AG08395 (cell line): ENCODE results near the gene OST4.

Experiments used
- DNase-seq: peaks from one replicate; pipeline ENCODE4 v3.0.0; 2012; ENCODE audit warnings: mixed read lengths, low spot score

OST4 gene

GRCh38 chr2:27093430-27094352 lies 22.2 kb upstream of the OST4 start:
- DNase-seq, result no peak

GRCh38 chr2:27092696-27093429 lies 21.4 kb upstream of the OST4 start:
- peak; percentile 29 for DNase-seq

DNA sequence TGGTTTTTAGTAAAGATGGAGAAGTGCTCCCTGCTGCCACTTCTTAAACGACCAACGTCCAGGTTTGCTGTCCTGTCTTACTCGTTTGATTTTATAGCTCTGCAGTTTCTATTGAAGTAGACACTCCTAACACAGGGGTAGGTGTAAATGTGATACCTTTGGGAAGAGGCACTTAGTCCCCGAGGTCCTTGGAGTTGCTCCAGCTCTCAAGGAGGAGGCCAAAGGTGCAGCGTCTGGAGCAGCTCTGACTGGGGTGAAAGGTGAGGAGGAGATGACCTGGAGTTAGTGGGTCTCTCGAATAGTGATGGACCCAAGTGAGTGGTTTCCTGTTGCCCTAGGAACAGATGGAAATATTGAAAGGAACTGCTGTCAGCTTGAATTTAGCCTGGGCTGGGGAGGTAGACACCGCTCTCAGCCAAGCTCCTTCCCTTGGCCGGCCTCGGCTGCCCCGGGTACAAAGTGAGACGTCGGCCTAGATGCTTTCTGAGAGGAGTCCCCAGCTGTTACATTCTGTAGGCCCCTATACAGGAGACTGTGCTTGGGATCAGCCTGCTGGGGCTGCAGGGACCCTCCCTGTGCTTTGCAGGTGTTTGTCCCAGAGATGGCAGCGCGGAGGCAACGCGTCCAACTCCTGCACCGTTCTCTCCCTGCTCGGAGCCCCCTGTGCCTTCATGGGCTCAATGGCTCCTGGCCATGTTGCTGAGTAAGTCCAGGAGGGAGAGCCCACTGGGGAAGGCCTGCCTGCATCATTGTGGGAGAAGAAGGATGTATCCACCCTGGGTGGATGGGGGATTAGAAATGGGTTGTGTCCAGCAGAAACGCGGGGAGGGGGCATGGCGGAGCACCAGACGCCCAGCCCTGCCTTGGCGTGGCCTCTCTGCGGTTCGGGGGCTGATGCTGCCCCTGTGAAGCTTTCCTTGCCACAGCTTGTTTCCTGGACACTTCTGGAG lies 20.6 kb upstream of the OST4 start:
- no peak for DNase-seq

- no peak for DNase-seq
These were observed 17.9 kb upstream of the OST4 start for GRCh38 chr2:27089111-27089954.

- no peak for DNase-seq
These were observed 17.2 kb upstream of the OST4 start for GRCh38 chr2:27088634-27089033.

DNA sequence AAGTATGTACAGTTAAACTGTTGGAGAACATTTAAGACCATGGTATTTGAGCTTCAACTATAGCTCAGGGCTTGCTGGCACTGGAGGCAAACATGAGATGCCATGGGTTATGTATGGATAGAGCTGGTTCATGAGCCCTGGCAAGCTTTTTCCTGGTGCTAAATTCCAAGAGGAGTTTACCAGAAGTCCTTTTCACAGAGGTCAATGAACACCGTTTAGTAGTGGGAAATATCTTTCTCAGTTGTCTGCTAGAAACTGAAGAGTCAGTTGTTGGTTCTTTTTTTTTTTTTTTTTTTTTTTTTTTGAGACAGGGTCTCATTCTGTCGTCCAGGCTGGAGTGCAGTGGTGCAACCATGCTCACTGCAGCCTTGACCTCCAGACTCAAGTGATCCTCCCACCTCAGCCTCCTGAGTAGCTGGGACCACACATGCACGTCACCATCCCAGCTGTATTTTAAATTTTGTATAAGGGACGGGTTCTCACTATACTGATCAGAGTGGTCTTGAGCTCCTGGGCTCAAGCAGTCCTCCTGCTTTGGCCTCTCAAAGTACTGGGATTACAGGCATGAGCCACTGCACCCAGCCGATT lies 16.5 kb upstream of the OST4 start:
- no peak for DNase-seq

DNA sequence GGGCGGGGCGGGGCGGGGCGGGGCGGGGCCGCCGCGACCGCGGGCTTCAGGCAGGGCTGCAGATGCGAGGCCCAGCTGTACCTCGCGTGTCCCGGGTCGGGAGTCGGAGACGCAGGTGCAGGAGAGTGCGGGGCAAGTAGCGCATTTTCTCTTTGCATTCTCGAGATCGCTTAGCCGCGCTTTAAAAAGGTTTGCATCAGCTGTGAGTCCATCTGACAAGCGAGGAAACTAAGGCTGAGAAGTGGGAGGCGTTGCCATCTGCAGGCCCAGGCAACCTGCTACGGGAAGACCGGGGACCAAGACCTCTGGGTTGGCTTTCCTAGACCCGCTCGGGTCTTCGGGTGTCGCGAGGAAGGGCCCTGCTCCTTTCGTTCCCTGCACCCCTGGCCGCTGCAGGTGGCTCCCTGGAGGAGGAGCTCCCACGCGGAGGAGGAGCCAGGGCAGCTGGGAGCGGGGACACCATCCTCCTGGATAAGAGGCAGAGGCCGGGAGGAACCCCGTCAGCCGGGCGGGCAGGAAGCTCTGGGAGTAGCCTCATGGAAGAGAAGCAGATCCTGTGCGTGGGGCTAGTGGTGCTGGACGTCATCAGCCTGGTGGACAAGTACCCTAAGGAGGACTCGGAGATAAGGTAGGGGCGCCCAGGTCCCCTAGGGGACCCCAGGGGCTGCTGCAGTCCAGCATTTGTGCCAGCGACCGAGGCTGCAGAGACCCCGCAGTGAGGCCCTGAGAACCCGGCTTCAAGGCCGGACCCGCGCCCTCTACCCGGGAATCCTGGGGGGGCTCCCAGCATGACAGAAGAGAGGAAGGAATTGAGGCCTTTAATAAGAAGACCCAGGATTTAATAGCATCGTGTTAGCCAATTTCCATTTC lies 15.5 kb upstream of the OST4 start, which contains the start of gene KHK:
KHK (plus strand) TSS at position 49 of the 870 bp plus-strand sequence; CDS start at position 537, 488 bp downstream.
- peak; percentile 10 for DNase-seq

DNA sequence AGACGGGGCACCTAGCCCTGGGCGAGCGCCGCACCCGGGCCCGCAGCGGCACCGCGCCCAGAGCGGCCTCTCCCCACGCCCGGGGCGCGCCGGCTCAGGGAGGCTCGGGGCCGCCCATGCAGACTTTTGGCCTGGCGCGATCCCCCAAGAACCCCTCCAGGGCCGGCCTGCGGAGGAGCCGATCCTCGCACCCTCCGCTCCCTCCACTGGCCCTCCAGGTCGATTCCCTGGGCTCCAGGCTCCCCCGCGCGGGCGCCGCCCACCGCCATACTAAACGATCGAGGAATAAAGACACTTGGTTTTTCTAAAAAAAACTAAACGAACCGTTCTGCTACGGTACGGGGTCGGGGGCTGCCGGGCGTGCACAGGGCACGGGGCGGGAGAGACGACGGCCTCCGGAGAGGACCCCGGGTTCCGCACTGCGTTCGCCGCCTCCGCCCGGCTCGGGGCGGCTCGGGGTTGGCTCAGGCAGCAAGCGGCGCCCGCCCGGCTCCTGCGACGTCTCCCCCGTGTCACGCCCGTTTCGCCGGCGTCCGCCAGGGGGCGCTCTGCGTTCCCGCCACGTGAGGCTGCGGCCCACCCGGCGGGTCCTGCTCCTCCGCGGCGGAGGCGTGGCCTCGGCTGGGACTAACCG lies 14.8 kb upstream of the OST4 start:
- DNase-seq, result peak; percentile 97

DNA sequence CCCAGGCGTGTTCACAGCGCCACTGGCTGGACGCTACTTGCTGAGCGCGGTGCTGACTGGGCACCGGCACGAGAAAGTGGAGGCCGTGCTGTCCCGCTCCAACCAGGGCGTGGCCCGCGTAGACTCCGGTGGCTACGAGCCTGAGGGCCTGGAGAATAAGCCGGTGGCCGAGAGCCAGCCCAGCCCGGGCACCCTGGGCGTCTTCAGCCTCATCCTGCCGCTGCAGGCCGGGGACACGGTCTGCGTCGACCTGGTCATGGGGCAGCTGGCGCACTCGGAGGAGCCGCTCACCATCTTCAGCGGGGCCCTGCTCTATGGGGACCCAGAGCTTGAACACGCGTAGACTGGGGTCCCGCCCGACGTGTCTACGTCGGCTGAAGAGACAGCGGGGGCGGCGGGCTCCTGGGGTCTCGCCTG lies 14.2 kb upstream of the OST4 start:
- DNase-seq, result peak; percentile 71

DNA sequence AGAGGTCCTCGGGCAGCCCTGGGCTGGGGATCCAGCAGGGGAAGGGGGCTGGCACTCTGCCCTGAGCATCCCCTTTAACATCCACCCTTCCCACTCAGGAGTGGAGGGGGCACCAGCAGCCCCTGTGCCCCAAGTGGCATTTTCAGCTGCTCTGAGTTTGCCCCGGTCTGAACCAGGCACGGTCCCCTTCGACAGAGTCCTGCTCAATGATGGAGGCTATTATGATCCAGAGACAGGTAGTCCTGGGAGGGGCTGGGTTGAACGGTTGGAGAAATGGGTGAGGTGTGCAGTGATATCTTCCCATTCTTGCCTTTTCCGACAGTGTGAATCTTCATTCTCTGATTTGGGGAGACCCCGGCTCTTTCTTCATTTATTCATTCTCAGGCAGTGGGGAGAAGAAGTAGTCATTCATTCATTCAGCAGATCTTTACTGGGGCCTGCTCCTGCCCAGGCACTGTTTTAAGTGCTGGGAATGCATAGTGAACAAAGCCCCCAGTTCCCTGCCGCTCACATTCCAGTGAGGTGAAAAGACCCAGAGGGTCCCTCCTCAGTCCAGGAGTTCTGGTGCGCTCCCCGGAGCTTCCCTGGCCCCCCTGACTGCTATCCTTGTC lies 13.7 kb upstream of the OST4 start:
- no peak for DNase-seq

- DNase-seq, result no peak
These were observed 13.0 kb upstream of the OST4 start for GRCh38 chr2:27084297-27085061.

- no peak for DNase-seq
These were observed 12.2 kb upstream of the OST4 start for GRCh38 chr2:27083410-27084296.

DNA sequence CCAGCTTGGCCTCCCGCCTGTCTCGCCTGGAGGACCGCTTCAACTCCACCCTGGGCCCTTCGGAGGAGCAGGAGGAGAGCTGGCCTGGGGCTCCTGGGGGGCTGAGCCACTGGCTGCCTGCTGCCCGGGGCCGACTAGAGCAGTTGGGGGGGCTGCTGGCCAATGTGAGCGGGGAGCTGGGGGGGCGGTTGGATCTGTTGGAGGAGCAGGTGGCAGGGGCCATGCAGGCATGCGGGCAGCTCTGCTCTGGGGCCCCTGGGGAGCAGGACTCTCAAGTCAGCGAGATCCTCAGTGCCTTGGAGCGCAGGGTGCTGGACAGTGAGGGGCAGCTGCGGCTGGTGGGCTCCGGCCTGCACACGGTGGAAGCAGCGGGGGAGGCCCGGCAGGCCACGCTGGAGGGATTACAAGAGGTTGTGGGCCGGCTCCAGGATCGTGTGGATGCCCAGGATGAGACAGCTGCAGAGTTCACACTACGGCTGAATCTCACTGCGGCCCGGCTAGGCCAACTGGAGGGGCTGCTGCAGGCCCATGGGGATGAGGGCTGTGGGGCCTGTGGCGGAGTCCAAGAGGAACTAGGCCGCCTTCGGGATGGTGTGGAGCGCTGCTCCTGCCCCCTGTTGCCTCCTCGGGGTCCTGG lies 11.4 kb upstream of the OST4 start:
- no peak for DNase-seq

GRCh38 chr2:27081984-27082772 lies 10.7 kb upstream of the OST4 start:
- DNase-seq, result no peak

DNA sequence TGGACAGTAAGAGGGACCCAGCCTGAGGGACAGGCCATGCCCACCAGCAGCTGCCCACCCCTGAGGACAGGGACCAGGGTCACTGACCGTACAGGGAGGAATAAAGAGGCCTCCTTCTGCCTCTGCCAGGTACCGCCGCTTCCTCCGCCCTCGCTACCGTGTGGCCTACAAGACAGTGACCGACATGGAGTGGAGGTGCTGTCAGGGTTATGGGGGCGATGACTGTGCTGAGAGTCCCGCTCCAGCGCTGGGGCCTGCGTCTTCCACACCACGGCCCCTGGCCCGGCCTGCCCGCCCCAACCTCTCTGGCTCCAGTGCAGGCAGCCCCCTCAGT lies 9.1 kb upstream of the OST4 start:
- no peak for DNase-seq

GRCh38 chr2:27080140-27080469 lies 8.7 kb upstream of the OST4 start:
- no peak for DNase-seq
